C1 segment of cervical spinal cord (tissue), 14 donors: ENCODE results near the gene CNTNAP2.
"Not testable (repeated sequence)": the region's sequence is repeated elsewhere in the genome, so short reads cannot be mapped to it uniquely, and the experiment has no call there.

Experiments
- DNase-seq, 14 donors: peaks; one replicate each; lab custom pipeline; 2025; lab: John Stamatoyannopoulos, UW

The CNTNAP2 gene

GRCh38 chr7:148289630-148290029, 2173.0 kb downstream of the CNTNAP2 start:
- no peak for DNase-seq

- DNase-seq: no peak
Observed at GRCh38 chr7:148290538-148290937, 2173.9 kb downstream of the CNTNAP2 start.

- DNase-seq: no peak
Observed at GRCh38 chr7:148291799-148292198, 2175.2 kb downstream of the CNTNAP2 start.

- no peak for DNase-seq
Observed at GRCh38 chr7:148296994-148297644, 2180.5 kb downstream of the CNTNAP2 start.

- not testable (repeated sequence) for DNase-seq
Observed at GRCh38 chr7:148298768-148299167, 2182.2 kb downstream of the CNTNAP2 start.

- no peak for DNase-seq
Observed at GRCh38 chr7:148299350-148300276, 2183.0 kb downstream of the CNTNAP2 start.

GRCh38 chr7:148302436-148302835, 2185.8 kb downstream of the CNTNAP2 start:
- DNase-seq: peak in 1 of 14 donors; percentile 7

GRCh38 chr7:148303295-148304082, 2186.9 kb downstream of the CNTNAP2 start:
- peak in 1 of 14 donors; percentile 9 for DNase-seq

GRCh38 chr7:148304083-148304335, 2187.4 kb downstream of the CNTNAP2 start:
- no peak for DNase-seq

- DNase-seq: no peak
Observed at GRCh38 chr7:148304456-148304855, 2187.9 kb downstream of the CNTNAP2 start.

- no peak for DNase-seq
Observed at GRCh38 chr7:148306759-148307158, 2190.2 kb downstream of the CNTNAP2 start.

- no peak for DNase-seq
Observed at GRCh38 chr7:148318102-148318811, 2201.7 kb downstream of the CNTNAP2 start.

- no peak for DNase-seq
Observed at GRCh38 chr7:148318838-148319237, 2202.2 kb downstream of the CNTNAP2 start.

GRCh38 chr7:148319316-148319808, 2202.8 kb downstream of the CNTNAP2 start:
- no peak for DNase-seq

GRCh38 chr7:148325208-148325607, 2208.6 kb downstream of the CNTNAP2 start:
- DNase-seq: no peak

GRCh38 chr7:148327379-148327778, 2210.8 kb downstream of the CNTNAP2 start:
- no peak for DNase-seq

- DNase-seq: no peak
Observed at GRCh38 chr7:148328906-148329305, 2212.3 kb downstream of the CNTNAP2 start.

- DNase-seq: no peak
Observed at GRCh38 chr7:148330124-148330818, 2213.7 kb downstream of the CNTNAP2 start.

- DNase-seq: no peak
Observed at GRCh38 chr7:148330822-148331221, 2214.2 kb downstream of the CNTNAP2 start.

GRCh38 chr7:148331456-148331855, 2214.9 kb downstream of the CNTNAP2 start:
- DNase-seq: not testable (repeated sequence)
